ENCODE measurements around the gene ATAD3B.
A peak's percentile ranks its signal among the peaks of the same experiment; 100 is the strongest.
"Not testable (repeated sequence)": the region's sequence is repeated elsewhere in the genome, so short reads cannot be mapped to it uniquely, and the experiment has no call there.

The ATAD3B gene

GRCh38 chr1:1505801-1506200, 34.2 kb downstream of the ATAD3B start:
- H3K4me2 ChIP-seq (ENCODE audit: low read length); H2BK120ac ChIP-seq (ENCODE audit: insufficient read depth, low read length, poor library complexity); H3K27me3 ChIP-seq (ENCODE audit: insufficient read depth, low read length); H3K4me3 ChIP-seq (ENCODE audit: low read depth, low read length); H4K91ac ChIP-seq (ENCODE audit: low read depth, low read length); H4K8ac ChIP-seq (ENCODE audit: low read depth, low read length); H3K23ac ChIP-seq (ENCODE audit: low read length); H3K9ac ChIP-seq (ENCODE audit: low read length); H3K9me3 ChIP-seq (ENCODE audit: insufficient read depth, low read depth, low read length); H3K36me3 ChIP-seq (ENCODE audit: control insufficient read depth in 1 of 2, insufficient read depth in 2 of 2, low read length in 2 of 2); DNase-seq; H3K27ac ChIP-seq (ENCODE audit: low read depth, low read length); H2BK12ac ChIP-seq (ENCODE audit: low read length); H4K12ac ChIP-seq (ENCODE audit: low read depth, low read length); H3K4ac ChIP-seq (ENCODE audit: low read depth, low read length); H3K79me1 ChIP-seq (ENCODE audit: low read length); H3K18ac ChIP-seq (ENCODE audit: low read length); H3K79me2 ChIP-seq (ENCODE audit: control insufficient read depth, insufficient read depth, low read length, poor library complexity); H3K4me1 ChIP-seq (ENCODE audit: control insufficient read depth in 1 of 2, insufficient read depth in 2 of 2, low read length in 2 of 2); H2BK5ac ChIP-seq (ENCODE audit: low read depth, low read length, poor library complexity); H3K14ac ChIP-seq (ENCODE audit: low read length): not testable (repeated sequence)
- Histone ChIP-seq H2AFZ (ENCODE audit: insufficient read depth, low read length, poor library complexity) (peak overlapping the region; percentile 68), H2AK5ac (ENCODE audit: low read length) (peak overlapping the region; percentile 69)
- WGBS (ENCODE audit: extremely low coverage, insufficient coverage, insufficient read length) = no CpG with 5 or more reads among the region's 5 CpGs

- Histone ChIP-seq H3K18ac (ENCODE audit: low read length) (no peak overlapping the region), H2AFZ (ENCODE audit: insufficient read depth, low read length, poor library complexity) (no peak overlapping the region), H4K12ac (ENCODE audit: low read depth, low read length) (no peak overlapping the region), H3K79me1 (ENCODE audit: low read length) (peaks cover 5% of the 10 kb centered on the region), H3K23ac (ENCODE audit: low read length) (no peak overlapping the region), H3K14ac (ENCODE audit: low read length) (no peak overlapping the region), H3K36me3 (ENCODE audit: control insufficient read depth in 1 of 2, insufficient read depth in 2 of 2, low read length in 2 of 2) (no peaks in the 10 kb centered on the region), H2BK120ac (ENCODE audit: insufficient read depth, low read length, poor library complexity) (no peak overlapping the region), H2BK12ac (ENCODE audit: low read length) (no peak overlapping the region), H3K27ac (ENCODE audit: low read depth, low read length) (no peak overlapping the region), H2AK5ac (ENCODE audit: low read length) (no peak overlapping the region), H3K4ac (ENCODE audit: low read depth, low read length) (no peak overlapping the region), H2BK5ac (ENCODE audit: low read depth, low read length, poor library complexity) (no peak overlapping the region), H3K4me3 (ENCODE audit: low read depth, low read length) (no peak overlapping the region), H3K79me2 (ENCODE audit: control insufficient read depth, insufficient read depth, low read length, poor library complexity) (peaks cover 5% of the 10 kb centered on the region), H3K4me1 (ENCODE audit: control insufficient read depth in 1 of 2, insufficient read depth in 2 of 2, low read length in 2 of 2) (peaks cover 0 to 3% of the 10 kb centered on the region in 2 experiments), H3K4me2 (ENCODE audit: low read length) (no peak overlapping the region), H3K9ac (ENCODE audit: low read length) (no peak overlapping the region), H3K9me3 (ENCODE audit: insufficient read depth, low read depth, low read length) (no peaks in the 10 kb centered on the region), H4K8ac (ENCODE audit: low read depth, low read length) (no peak overlapping the region), H3K27me3 (ENCODE audit: insufficient read depth, low read length) (no peaks in the 10 kb centered on the region), H4K91ac (ENCODE audit: low read depth, low read length) (no peak overlapping the region)
- no CpG with 5 or more reads among the region's 4 CpGs for WGBS (ENCODE audit: extremely low coverage, insufficient coverage, insufficient read length)
- DNase-seq = no peak
These were observed 35.7 kb downstream of the ATAD3B start for GRCh38 chr1:1507305-1507704.

- H3K79me1 ChIP-seq (ENCODE audit: low read length); H3K27me3 ChIP-seq (ENCODE audit: insufficient read depth, low read length); H3K36me3 ChIP-seq (ENCODE audit: control insufficient read depth in 1 of 2, insufficient read depth in 2 of 2, low read length in 2 of 2); H4K8ac ChIP-seq (ENCODE audit: low read depth, low read length); H3K79me2 ChIP-seq (ENCODE audit: control insufficient read depth, insufficient read depth, low read length, poor library complexity); H3K4ac ChIP-seq (ENCODE audit: low read depth, low read length); DNase-seq; H2AFZ ChIP-seq (ENCODE audit: insufficient read depth, low read length, poor library complexity); H4K12ac ChIP-seq (ENCODE audit: low read depth, low read length); H3K4me2 ChIP-seq (ENCODE audit: low read length); H3K9ac ChIP-seq (ENCODE audit: low read length); H3K27ac ChIP-seq (ENCODE audit: low read depth, low read length); H3K18ac ChIP-seq (ENCODE audit: low read length); H3K14ac ChIP-seq (ENCODE audit: low read length); H2AK5ac ChIP-seq (ENCODE audit: low read length); H3K4me3 ChIP-seq (ENCODE audit: low read depth, low read length); H3K23ac ChIP-seq (ENCODE audit: low read length); H3K4me1 ChIP-seq (ENCODE audit: control insufficient read depth in 1 of 2, insufficient read depth in 2 of 2, low read length in 2 of 2); H2BK120ac ChIP-seq (ENCODE audit: insufficient read depth, low read length, poor library complexity); H2BK5ac ChIP-seq (ENCODE audit: low read depth, low read length, poor library complexity); H2BK12ac ChIP-seq (ENCODE audit: low read length); H3K9me3 ChIP-seq (ENCODE audit: insufficient read depth, low read depth, low read length); H4K91ac ChIP-seq (ENCODE audit: low read depth, low read length): not testable (repeated sequence)
- WGBS (ENCODE audit: extremely low coverage, insufficient coverage, insufficient read length) = no CpG with 5 or more reads among the region's 34 CpGs
These were observed 37.4 kb downstream of the ATAD3B start for GRCh38 chr1:1508775-1509464.

- H2AK5ac ChIP-seq (ENCODE audit: low read length) = not testable (repeated sequence)
- WGBS (ENCODE audit: extremely low coverage, insufficient coverage, insufficient read length) = no CpG with 5 or more reads among the region's 21 CpGs
These were observed 37.9 kb downstream of the ATAD3B start for GRCh38 chr1:1509465-1509850.

More at GRCh38 chr1:1509465-1509850, 37.9 kb downstream of the ATAD3B start:
- H3K4me3 ChIP-seq (ENCODE audit: low read depth, low read length); H2BK5ac ChIP-seq (ENCODE audit: low read depth, low read length, poor library complexity); H2BK12ac ChIP-seq (ENCODE audit: low read length); H4K12ac ChIP-seq (ENCODE audit: low read depth, low read length); H3K18ac ChIP-seq (ENCODE audit: low read length); H3K14ac ChIP-seq (ENCODE audit: low read length); H4K8ac ChIP-seq (ENCODE audit: low read depth, low read length); H3K79me2 ChIP-seq (ENCODE audit: control insufficient read depth, insufficient read depth, low read length, poor library complexity); H3K79me1 ChIP-seq (ENCODE audit: low read length); H3K4me1 ChIP-seq (ENCODE audit: control insufficient read depth in 1 of 2, insufficient read depth in 2 of 2, low read length in 2 of 2); H3K4me2 ChIP-seq (ENCODE audit: low read length); H2BK120ac ChIP-seq (ENCODE audit: insufficient read depth, low read length, poor library complexity); H2AFZ ChIP-seq (ENCODE audit: insufficient read depth, low read length, poor library complexity); DNase-seq; H3K27ac ChIP-seq (ENCODE audit: low read depth, low read length); H4K91ac ChIP-seq (ENCODE audit: low read depth, low read length); H3K4ac ChIP-seq (ENCODE audit: low read depth, low read length); H3K27me3 ChIP-seq (ENCODE audit: insufficient read depth, low read length); H3K23ac ChIP-seq (ENCODE audit: low read length); H3K9me3 ChIP-seq (ENCODE audit: insufficient read depth, low read depth, low read length); H3K36me3 ChIP-seq (ENCODE audit: control insufficient read depth in 1 of 2, insufficient read depth in 2 of 2, low read length in 2 of 2); H3K9ac ChIP-seq (ENCODE audit: low read length): not testable (repeated sequence)

Data from trophoblast cell (in vitro differentiated cells and primary cell).